NT2/D1 (cell line): ENCODE data around the gene APBA2.

Experiments
- YY1 ChIP-seq: IDR thresholded peaks from 2 replicates; pipeline ENCODE4 v1.6.1; 2011; ENCODE audit not compliant: insufficient read length, insufficient read depth
- ZNF274 ChIP-seq: IDR thresholded peaks from 2 replicates; pipeline ENCODE4 v1.6.1; 2011; ENCODE audit warnings: mild to moderate bottlenecking, low read depth, low read length

DNA sequence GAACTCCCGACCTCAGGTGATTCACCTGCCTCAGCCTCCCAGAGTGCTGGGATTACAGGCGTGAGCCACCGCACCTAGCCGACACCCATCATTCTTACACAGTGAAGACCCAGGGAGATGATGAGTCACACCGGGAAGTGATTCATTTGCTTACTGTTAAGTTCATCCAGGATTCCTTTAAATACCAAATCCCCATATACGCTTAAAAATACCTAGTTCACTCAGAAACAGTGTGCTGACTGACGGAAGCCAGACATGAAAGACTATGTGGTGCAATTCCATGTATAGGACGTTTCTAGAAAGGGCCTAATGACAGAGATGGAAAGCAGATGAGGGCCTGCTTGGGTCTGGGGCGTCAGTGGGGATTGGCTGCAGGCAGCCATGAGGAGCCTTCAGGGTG is 75.2 kb downstream of the APBA2 start:
- no peak for TF ChIP-seq YY1
- no peak for TF ChIP-seq ZNF274
